Keratinocyte (primary cell): ENCODE measurements around the gene MT3.

ENCODE experiments used
- EZH2 ChIP-seq: IDR thresholded peaks from one replicate; pipeline ENCODE4 v1.6.1; 2012; ENCODE audit warnings: inconsistent platforms, mild to moderate bottlenecking, low read length, moderate library complexity
- TF ChIP-seq, protein P1 (sequence below), 3 experiments: IDR thresholded peaks in 1 of 3; conservative IDR thresholded peaks in 1 of 3; optimal IDR thresholded peaks in 1 of 3; 2 replicates in 2 of 3; 3 replicates in 1 of 3; pipeline versions ENCODE3 to v1.5.1; 2011; ENCODE audit warnings: low read length in 3 of 3, mild to moderate bottlenecking in 3 of 3, moderate library complexity in 2 of 3, control low read depth in 1 of 3, inconsistent platforms in 1 of 3; ENCODE audit not compliant: insufficient read depth in 2 of 3; ENCODE audit errors: extremely low read depth in 1 of 3

DNA sequence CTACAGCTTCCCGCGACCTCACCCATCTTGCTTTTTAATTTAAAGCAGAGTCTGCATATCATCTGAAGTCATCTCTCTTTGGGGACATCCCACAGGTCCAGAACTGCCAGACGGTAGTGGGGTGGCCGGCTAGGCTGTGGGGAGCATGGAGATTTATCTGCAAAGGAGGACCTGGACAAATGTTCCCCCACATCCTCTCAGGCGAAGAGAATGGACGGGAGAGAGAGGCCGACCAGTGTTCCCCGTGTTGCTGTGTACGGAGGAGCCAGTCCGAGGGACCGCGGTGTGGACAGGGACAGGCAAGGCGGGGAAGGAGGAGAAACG lies 42.5 kb downstream of the MT3 start:
- TF ChIP-seq, protein P1, sequence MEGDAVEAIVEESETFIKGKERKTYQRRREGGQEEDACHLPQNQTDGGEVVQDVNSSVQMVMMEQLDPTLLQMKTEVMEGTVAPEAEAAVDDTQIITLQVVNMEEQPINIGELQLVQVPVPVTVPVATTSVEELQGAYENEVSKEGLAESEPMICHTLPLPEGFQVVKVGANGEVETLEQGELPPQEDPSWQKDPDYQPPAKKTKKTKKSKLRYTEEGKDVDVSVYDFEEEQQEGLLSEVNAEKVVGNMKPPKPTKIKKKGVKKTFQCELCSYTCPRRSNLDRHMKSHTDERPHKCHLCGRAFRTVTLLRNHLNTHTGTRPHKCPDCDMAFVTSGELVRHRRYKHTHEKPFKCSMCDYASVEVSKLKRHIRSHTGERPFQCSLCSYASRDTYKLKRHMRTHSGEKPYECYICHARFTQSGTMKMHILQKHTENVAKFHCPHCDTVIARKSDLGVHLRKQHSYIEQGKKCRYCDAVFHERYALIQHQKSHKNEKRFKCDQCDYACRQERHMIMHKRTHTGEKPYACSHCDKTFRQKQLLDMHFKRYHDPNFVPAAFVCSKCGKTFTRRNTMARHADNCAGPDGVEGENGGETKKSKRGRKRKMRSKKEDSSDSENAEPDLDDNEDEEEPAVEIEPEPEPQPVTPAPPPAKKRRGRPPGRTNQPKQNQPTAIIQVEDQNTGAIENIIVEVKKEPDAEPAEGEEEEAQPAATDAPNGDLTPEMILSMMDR (optimal IDR thresholded peaks at IDR 0.05 in 1 of 3, IDR thresholded peaks at IDR 0.05 in 1 of 3, conservative IDR thresholded peaks at IDR 0.05 in 1 of 3; ENCODE audit: extremely low read depth in 1 of 3, insufficient read depth in 2 of 3, low read length in 3 of 3): no peak
- TF ChIP-seq EZH2: no peak
